HG02610 (cell line): Measurements from ENCODE around the gene GZMH.
"Not testable (repeated sequence)": the region's sequence is repeated elsewhere in the genome, so short reads cannot be mapped to it uniquely, and the experiment has no call there.

Source experiments
- ATAC-seq: cut with Tn5 transposase; IDR thresholded peaks from one replicate; pipeline ENCODE4 v1.9.1; 2021; ENCODE audit warnings: mild to moderate bottlenecking, moderate library complexity; ENCODE audit not compliant: unreplicated experiment

Gene GZMH

DNA sequence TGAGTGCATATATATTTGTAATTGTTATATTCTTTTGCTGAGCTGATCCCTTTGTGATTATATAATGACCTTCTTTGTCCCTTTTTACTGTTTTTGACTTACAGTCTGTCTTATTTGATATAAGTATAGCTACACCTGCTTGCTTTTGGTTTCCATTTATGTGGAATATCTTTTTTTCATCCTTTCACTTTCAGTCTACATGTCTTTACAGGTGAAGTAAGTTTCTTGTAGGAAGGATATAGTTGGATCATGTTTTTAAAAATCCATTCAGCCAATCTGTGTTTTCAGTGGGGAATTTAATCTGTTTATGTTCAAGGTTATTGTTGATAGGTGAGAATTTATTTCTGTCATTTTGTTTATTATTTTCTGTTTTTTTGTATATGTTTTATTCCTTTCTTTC is 12.1 kb downstream of the GZMH start:
- peak; percentile 65 for ATAC-seq

DNA sequence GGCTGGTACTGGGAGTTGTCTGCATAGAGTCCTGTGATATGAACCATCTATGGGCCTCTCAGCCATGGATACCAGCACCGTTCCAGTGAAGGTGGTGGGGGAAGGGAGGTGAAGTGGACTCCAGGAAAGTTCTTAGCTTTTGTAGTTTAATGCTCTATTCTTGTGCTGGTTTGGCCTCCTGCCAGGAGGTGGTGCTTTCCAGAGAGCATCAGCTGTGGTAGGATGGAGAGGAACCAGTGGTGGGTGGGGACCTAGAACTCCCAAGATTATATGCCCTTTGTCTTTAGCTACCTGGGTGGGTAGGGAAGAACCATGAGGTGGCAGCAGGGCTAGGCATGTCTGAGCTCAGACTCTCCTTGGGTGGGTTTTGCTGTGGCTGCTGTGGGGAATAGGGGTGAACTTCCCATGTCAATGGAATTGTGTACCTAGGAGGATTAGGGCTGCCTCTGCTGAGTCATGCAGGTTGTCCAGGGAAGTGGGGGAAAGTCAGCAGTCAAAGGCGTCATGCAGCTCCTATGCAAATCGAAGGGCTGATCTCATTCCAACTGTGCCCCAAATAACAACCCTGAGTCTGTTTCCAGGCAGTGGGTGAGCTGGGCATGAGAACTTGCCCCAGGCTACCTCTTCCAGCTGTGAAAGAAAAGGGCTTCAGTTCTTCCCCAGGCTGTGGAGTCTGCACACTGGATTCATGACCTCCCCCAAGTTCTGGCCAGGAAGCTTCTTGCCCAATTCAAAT is 14.2 kb downstream of the GZMH start:
- no peak for ATAC-seq

DNA sequence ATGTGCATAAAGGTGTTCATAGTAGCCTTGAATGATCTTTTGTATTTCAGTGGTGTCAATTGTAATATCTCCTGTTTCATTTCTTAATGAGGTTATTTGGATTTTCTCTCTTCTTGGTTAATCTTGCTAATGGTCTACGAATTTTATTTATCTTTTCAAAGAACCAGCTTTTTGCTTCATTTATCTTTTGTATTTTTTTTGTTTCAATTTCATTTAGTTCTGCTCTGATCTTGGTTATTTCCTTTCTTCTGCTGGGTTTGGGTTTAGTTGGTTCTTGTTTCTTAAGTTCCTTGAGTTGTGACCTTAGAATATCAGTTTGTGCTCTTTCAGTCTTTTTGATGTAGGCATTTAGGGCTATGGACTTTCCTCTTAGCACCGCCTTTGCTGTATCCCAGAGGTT is 18.5 kb downstream of the GZMH start:
- not testable (repeated sequence) for ATAC-seq

DNA sequence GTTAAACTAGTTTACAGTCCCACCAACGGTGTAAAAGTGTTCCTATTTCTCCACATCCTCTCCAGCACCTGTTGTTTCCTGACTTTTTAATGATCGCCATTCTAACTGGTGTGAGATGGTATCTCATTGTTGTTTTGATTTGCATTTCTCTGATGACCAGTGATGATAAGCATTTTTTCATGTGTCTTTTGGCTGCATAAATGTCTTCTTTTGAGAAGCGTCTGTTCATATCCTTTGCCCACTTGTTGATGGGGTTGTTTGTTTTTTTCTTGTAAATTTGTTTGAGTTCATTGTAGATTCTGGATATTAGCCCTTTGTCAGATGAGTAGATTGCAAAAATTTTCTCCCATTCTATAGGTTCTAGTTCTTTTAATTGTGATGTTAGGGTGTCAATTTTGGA is 25.1 kb downstream of the GZMH start:
- not testable (repeated sequence) for ATAC-seq

DNA sequence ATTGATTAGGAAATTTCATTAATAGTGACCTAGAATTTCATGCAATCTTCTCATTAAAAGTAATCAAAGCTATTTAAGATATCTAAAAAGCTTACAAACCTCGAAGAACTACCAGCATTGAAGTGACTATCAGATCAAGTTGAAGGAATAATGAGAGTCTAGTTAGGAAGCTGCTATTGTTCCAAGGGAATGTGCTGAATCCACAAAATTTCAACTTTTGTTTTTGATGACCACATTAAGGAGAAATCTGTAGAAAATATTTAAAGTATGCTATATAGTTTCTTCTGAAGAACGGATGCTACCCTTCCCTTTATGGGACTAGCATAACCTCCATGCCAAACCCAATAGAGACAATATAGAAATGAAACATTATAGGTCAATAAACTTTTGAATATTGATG is 30.9 kb downstream of the GZMH start:
- ATAC-seq = no peak

DNA sequence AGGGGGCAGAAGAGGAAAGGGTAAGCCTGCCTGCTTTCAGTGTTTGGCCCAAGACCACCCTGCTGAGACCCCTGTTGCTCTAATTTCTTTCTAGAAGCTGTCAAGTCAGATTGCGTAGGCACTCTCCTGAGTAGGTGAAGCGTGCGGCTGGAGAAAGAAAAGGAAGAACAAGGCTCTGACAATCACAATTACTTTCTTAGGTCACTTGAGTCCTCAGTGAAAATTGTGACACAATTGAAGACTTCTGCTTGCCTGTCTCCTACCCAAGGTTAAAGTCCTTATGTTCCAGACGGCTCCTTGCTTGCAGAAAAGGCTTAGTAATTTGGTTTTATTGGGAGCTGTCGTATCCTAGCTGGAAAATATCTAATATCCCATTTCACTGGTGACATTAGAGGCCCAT is 32.7 kb downstream of the GZMH start:
- ATAC-seq = no peak

DNA sequence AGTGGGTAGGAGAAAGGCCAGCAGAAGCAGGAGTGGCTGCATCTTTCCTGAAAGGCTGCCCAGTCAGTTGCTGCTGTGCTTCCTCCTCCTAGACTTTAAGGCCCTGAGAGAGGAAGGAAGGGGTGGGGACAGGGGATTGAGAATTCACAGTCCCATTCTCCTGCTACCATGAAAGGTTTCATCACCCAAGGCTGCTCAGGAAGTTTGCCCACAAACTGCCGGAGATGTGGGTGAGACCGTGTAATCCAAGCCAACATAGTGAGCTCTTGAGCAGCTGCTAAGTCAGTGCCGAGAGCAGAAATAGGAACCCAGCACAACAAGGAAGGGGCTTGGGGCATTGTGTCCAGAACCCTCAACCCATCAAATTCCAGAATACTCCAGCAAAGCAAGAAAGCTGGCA is 33.3 kb downstream of the GZMH start, which contains the start of gene CTSG:
CTSG (minus strand) TSS at position 69 of the 400 bp plus-strand sequence; CDS start at position 42, 27 bp downstream.
- no peak for ATAC-seq

DNA sequence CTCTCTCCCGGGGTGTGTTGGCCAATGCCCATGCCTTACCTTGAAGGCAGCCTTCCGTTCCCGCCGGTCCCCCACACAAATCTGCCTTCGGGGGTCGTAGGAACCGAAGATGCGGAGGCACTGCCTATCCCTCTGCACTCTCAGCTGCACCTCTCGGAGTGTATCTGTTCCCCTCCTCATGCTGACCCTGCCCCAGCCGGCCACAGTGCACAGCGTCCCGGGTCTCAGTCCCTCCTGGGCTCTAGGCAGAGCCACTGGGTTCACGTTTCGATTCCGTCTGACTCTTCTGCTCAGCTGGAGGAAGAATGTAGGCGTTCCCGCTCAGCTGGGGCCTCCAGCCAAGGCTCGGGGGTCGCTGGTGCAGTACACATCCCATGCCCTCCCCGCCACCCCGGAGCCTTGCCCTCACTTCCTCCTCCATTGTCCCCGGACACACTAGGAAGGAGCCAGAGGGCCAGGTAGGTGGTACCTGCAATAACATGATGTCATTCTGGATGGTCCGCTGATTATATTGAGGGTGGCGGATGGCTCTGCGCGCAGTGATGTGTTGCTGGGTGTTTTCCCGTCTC is 35.2 kb downstream of the GZMH start:
- ATAC-seq = no peak

DNA sequence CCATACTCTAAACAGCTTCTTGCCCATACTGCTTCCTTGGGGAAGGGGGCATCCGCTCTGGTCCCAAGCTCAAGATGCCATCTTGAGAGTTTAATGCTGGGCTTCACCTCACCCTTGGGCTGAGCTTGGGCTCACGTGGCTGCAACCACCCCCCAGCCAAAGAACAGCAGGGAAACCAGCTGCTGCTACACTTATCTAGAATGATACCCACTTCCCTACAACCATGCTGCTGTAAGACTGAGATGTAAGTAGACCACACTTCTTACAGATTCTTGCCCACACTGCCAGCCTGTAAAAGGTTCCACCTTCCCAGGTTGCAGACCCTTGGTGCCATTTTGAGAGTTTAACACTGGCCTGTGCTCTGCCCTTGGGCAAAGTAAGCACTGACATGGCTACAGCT is 43.2 kb downstream of the GZMH start:
- ATAC-seq = no peak

DNA sequence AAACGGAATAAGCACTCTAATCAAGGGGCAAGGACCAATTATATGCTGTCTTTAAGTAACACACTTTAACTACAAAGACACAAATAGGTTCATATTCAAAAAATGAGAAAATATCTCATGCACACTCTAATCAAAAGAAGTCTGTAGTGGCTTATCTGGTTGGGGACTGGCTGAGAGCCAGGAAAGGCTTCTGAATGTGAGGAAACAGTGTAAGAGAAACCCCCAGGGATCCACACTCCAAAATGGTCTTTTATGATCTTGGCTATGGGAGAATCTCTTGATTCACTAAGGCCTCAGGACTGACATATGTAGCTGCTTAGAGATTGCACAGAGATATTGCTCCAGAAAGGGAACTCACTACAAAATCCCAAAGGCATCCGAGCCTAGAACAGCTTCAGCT is 43.7 kb downstream of the GZMH start:
- no peak for ATAC-seq

DNA sequence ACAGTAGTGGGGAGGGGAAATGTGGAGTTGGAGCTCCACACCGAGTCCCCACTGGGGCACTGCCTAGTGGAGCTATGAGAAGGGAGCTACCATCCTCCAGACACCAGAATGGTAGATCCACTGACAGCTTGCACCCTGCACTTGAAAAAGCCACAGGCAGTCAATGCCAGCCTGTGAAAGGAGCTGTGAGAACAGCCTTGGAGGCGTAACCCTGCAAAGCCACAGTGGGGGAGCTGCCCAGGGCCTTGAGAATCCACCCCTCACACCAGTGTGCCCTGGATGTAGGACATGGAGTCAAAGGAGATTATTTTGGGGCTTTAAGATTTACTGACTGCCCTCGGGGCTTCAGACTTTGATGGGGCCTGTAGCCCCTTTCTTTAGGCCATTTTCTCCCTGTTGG is 46.0 kb downstream of the GZMH start:
- no peak for ATAC-seq

DNA sequence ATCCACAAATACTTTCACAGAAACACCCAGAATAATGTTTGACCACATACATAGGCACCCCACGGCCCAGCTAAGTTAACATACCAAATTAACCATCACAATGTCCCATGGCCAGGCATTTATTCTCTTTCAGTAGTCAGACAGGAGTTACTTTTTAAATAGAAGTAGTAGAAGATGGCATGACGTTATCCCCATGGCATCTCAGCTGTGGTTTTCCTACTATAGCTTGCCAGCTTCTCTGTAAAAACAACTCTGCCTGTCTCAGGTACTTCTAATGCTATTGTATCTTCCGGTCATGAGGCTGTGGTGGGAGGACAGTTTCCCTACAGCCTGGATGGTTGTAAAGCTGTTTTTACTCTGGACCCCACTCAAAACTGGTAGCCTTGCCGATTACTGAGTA is 52.7 kb downstream of the GZMH start:
- ATAC-seq = no peak
